Trophoblast cell (in vitro differentiated cells and primary cell): Measurements from ENCODE around the gene BTBD17.

ENCODE experiments used
- DNase-seq, 2 donors: peaks; one replicate each; pipeline ENCODE4 v3.0.0-alpha.2; 2016
- H2AFZ ChIP-seq: 2 replicates; pipeline ENCODE4 v1.6.1; 2013; ENCODE audit warnings: low read length, moderate library complexity, mild to moderate bottlenecking; ENCODE audit not compliant: insufficient read depth, poor library complexity
- H2AK5ac ChIP-seq: 2 replicates; pipeline ENCODE4 v1.6.1; 2013; ENCODE audit warnings: mild to moderate bottlenecking, low read length
- H2BK120ac ChIP-seq: 2 replicates; pipeline ENCODE4 v1.6.1; 2013; ENCODE audit warnings: low read length, mild to moderate bottlenecking, moderate library complexity; ENCODE audit not compliant: insufficient read depth, poor library complexity
- H2BK12ac ChIP-seq: 2 replicates; pipeline ENCODE4 v1.6.1; 2013; ENCODE audit warnings: mild to moderate bottlenecking, low read length, moderate library complexity
- H2BK5ac ChIP-seq: 2 replicates; pipeline ENCODE4 v1.6.1; 2013; ENCODE audit warnings: low read length, low read depth, moderate library complexity, mild to moderate bottlenecking; ENCODE audit not compliant: poor library complexity
- H3K14ac ChIP-seq: 2 replicates; pipeline ENCODE4 v1.6.1; 2013; ENCODE audit warnings: mild to moderate bottlenecking, low read length
- H3K18ac ChIP-seq: 2 replicates; pipeline ENCODE4 v1.6.1; 2013; ENCODE audit warnings: mild to moderate bottlenecking, low read length
- H3K23ac ChIP-seq: 2 replicates; pipeline ENCODE4 v1.6.1; 2013; ENCODE audit warnings: low read length
- H3K27ac ChIP-seq: 2 replicates; pipeline ENCODE4 v1.5.1; 2013; ENCODE audit warnings: low read depth, mild to moderate bottlenecking, inconsistent platforms, low read length, moderate library complexity
- H3K27me3 ChIP-seq: 2 replicates; pipeline ENCODE4 v1.6.1; 2013; ENCODE audit warnings: inconsistent platforms, mild to moderate bottlenecking, low read length, moderate library complexity; ENCODE audit not compliant: insufficient read depth
- H3K36me3 ChIP-seq, 2 experiments: 1 replicate in 1 of 2; 2 replicates in 1 of 2; pipeline ENCODE4 v1.6.1; 2013; ENCODE audit warnings: low read length in 2 of 2, mild to moderate bottlenecking in 2 of 2, moderate library complexity in 1 of 2; ENCODE audit not compliant: insufficient read depth in 2 of 2, control insufficient read depth in 1 of 2
- H3K4ac ChIP-seq: 2 replicates; pipeline ENCODE4 v1.6.1; 2013; ENCODE audit warnings: low read depth, mild to moderate bottlenecking, low read length, moderate library complexity
- H3K4me1 ChIP-seq, 2 experiments: 1 replicate in 1 of 2; 2 replicates in 1 of 2; pipeline ENCODE4 v1.6.1; 2013; ENCODE audit warnings: low read length in 2 of 2, mild to moderate bottlenecking in 2 of 2, moderate library complexity in 1 of 2; ENCODE audit not compliant: insufficient read depth in 2 of 2, control insufficient read depth in 1 of 2
- H3K4me2 ChIP-seq: 2 replicates; pipeline ENCODE4 v1.6.1; 2013; ENCODE audit warnings: inconsistent platforms, mild to moderate bottlenecking, low read length, moderate library complexity
- H3K4me3 ChIP-seq: 2 replicates; pipeline ENCODE4 v1.5.1; 2013; ENCODE audit warnings: mild to moderate bottlenecking, low read depth, low read length, inconsistent platforms
- H3K79me1 ChIP-seq: one replicate; pipeline ENCODE4 v1.6.1; 2013; ENCODE audit warnings: low read length
- H3K79me2 ChIP-seq: 2 replicates; pipeline ENCODE4 v1.6.1; 2013; ENCODE audit warnings: low read length, mild to moderate bottlenecking; ENCODE audit not compliant: control insufficient read depth, insufficient read depth, poor library complexity
- H3K9ac ChIP-seq: 2 replicates; pipeline ENCODE4 v1.6.1; 2013; ENCODE audit warnings: mild to moderate bottlenecking, low read length
- H3K9me3 ChIP-seq: 2 replicates; pipeline ENCODE4 v1.6.1; 2013; ENCODE audit warnings: low read depth, mild to moderate bottlenecking, control low read depth, inconsistent platforms, low read length; ENCODE audit not compliant: insufficient read depth
- H4K12ac ChIP-seq: 2 replicates; pipeline ENCODE4 v1.6.1; 2013; ENCODE audit warnings: low read depth, mild to moderate bottlenecking, low read length, moderate library complexity
- H4K8ac ChIP-seq: 2 replicates; pipeline ENCODE4 v1.6.1; 2013; ENCODE audit warnings: low read depth, mild to moderate bottlenecking, low read length, moderate library complexity
- H4K91ac ChIP-seq: one replicate; pipeline ENCODE4 v1.6.1; 2013; ENCODE audit warnings: low read depth, mild to moderate bottlenecking, low read length, moderate library complexity
- WGBS: extraction: QIAGEN DNeasy Blood & Tissue Kit; methylation state at CpG from one replicate; pipeline ENCODE4 v1.1.7; 2013; ENCODE audit warnings: missing lambda C conversion rate; ENCODE audit not compliant: insufficient read length, insufficient coverage; ENCODE audit errors: extremely low coverage; 5-methylcytosine and 5-hydroxymethylcytosine counted together

BTBD17 gene

DNA sequence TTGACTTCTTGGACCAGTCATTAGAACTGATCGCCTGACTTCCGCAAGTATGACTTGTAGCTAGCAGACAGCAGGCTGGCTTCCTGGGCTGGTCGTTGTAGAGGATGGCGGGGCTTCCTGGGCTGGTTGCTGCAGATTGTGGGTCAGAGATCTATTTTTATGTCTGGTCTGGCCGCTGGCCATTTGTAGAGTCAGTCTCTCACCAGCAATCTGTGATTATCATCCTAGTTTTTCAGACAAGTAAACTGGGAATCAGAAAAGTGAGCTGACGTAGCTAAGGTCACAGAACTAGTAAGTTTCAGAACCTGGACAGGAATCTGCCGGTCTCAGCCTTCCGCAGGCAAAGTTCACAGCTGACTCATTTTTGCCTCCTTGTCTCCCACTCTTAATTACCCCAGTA lies 24.7 kb upstream of the BTBD17 start:
- Histone ChIP-seq H3K36me3 (no peaks in the 10 kb centered on the region), H4K12ac (no peak overlapping the region), H3K27ac (no peak overlapping the region), H3K4ac (no peak overlapping the region), H2BK120ac (no peak overlapping the region), H3K14ac (no peak overlapping the region), H4K91ac (no peak overlapping the region), H3K23ac (no peak overlapping the region), H3K79me2 (no peaks in the 10 kb centered on the region), H3K4me2 (no peak overlapping the region), H3K18ac (no peak overlapping the region), H4K8ac (no peak overlapping the region), H3K9me3 (no peaks in the 10 kb centered on the region), H2BK12ac (no peak overlapping the region), H3K79me1 (no peaks in the 10 kb centered on the region), H3K27me3 (no peaks in the 10 kb centered on the region), H3K4me3 (no peak overlapping the region), H2AK5ac (no peak overlapping the region), H3K4me1 (no peaks in the 10 kb centered on the region), H2BK5ac (no peak overlapping the region), H3K9ac (no peak overlapping the region), H2AFZ (no peak overlapping the region)
- no CpG with 5 or more reads among the region's 8 CpGs for WGBS
- no peak for DNase-seq

DNA sequence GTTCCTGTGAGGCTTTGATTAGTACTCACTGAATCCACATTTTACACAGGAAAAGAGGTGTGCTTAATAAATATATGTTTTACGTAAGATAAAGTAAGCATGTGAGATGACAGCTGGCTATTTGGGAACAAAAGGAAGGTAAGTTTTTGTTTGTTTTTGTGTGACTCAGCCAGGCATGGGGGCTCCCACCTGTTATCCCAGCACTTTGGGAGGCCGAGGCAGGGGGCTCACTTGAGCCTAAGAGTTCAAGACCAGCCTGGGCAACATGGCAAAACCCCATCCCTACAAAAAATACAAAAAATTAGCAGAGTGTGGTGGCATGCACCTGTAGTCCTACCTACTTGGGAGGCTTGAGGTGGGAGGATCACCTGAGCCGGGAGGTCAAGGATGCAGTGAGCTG lies 23.5 kb upstream of the BTBD17 start:
- no peak overlapping the region for H4K8ac ChIP-seq
- H3K36me3 ChIP-seq: no peaks in the 10 kb centered on the region
- no CpG with 5 or more reads among the region's 3 CpGs for WGBS

GRCh38 chr17:74383141-74383540 lies 21.5 kb upstream of the BTBD17 start:
- Histone ChIP-seq H2AFZ (no peak overlapping the region), H3K27me3 (no peaks in the 10 kb centered on the region), H3K79me1 (no peaks in the 10 kb centered on the region), H3K79me2 (no peaks in the 10 kb centered on the region), H3K23ac (no peak overlapping the region), H4K12ac (no peak overlapping the region), H3K4me2 (no peak overlapping the region), H3K14ac (no peak overlapping the region), H4K8ac (no peak overlapping the region), H3K36me3 (no peaks in the 10 kb centered on the region), H3K27ac (no peak overlapping the region), H3K4ac (no peak overlapping the region), H4K91ac (no peak overlapping the region), H3K4me3 (no peak overlapping the region), H2AK5ac (no peak overlapping the region), H3K18ac (no peak overlapping the region), H2BK12ac (no peak overlapping the region), H2BK5ac (no peak overlapping the region), H3K4me1 (peaks cover 9% of the 10 kb centered on the region in 2 experiments), H3K9me3 (no peaks in the 10 kb centered on the region), H3K9ac (no peak overlapping the region), H2BK120ac (no peak overlapping the region)
- WGBS: no CpG with 5 or more reads among the region's 5 CpGs
- no peak for DNase-seq

More for the DNA sequence above, 23.5 kb upstream of the BTBD17 start:
- Histone ChIP-seq H3K4me3 (no peak overlapping the region), H3K79me2 (no peaks in the 10 kb centered on the region), H3K18ac (no peak overlapping the region), H3K14ac (no peak overlapping the region), H3K9ac (no peak overlapping the region), H2AFZ (no peak overlapping the region), H3K9me3 (no peaks in the 10 kb centered on the region), H3K27me3 (no peaks in the 10 kb centered on the region), H4K91ac (no peak overlapping the region), H2AK5ac (no peak overlapping the region), H2BK5ac (no peak overlapping the region), H4K12ac (no peak overlapping the region), H3K27ac (no peak overlapping the region), H3K79me1 (no peaks in the 10 kb centered on the region), H2BK12ac (no peak overlapping the region), H3K4me1 (peaks cover 3% of the 10 kb centered on the region in 2 experiments), H3K23ac (no peak overlapping the region), H2BK120ac (no peak overlapping the region), H3K4me2 (no peak overlapping the region), H3K4ac (no peak overlapping the region)
- DNase-seq: no peak

GRCh38 chr17:74380959-74381808 lies 19.5 kb upstream of the BTBD17 start:
- H2AFZ ChIP-seq: no peak overlapping the region
- no peak overlapping the region for H3K27ac ChIP-seq
- H3K79me2 ChIP-seq: no peaks in the 10 kb centered on the region
- no peak overlapping the region for H2AK5ac ChIP-seq
- no peak for DNase-seq
- H4K8ac ChIP-seq: no peak overlapping the region
- no peaks in the 10 kb centered on the region for H3K79me1 ChIP-seq
- no peak overlapping the region for H3K4me2 ChIP-seq
- no CpG with 5 or more reads among the region's 15 CpGs for WGBS
- peak overlapping the region; percentile 53 for H3K9ac ChIP-seq
- H3K4ac ChIP-seq: no peak overlapping the region
- no peaks in the 10 kb centered on the region for H3K9me3 ChIP-seq
- H3K4me3 ChIP-seq: no peak overlapping the region
- H3K27me3 ChIP-seq: no peaks in the 10 kb centered on the region
- H2BK5ac ChIP-seq: no peak overlapping the region
- no peaks in the 10 kb centered on the region for H3K36me3 ChIP-seq
- H2BK12ac ChIP-seq: no peak overlapping the region
- no peak overlapping the region for H2BK120ac ChIP-seq
- H3K4me1 ChIP-seq: peaks cover 9% of the 10 kb centered on the region in 2 experiments
- H3K18ac ChIP-seq: no peak overlapping the region
- H4K91ac ChIP-seq: no peak overlapping the region
- no peak overlapping the region for H3K14ac ChIP-seq
- H3K23ac ChIP-seq: no peak overlapping the region
- no peak overlapping the region for H4K12ac ChIP-seq
